ENCODE results near the gene RAP1GAP2.
"Not testable (repeated sequence)": the region's sequence is repeated elsewhere in the genome, so short reads cannot be mapped to it uniquely, and the experiment has no call there.

Gene RAP1GAP2

DNA sequence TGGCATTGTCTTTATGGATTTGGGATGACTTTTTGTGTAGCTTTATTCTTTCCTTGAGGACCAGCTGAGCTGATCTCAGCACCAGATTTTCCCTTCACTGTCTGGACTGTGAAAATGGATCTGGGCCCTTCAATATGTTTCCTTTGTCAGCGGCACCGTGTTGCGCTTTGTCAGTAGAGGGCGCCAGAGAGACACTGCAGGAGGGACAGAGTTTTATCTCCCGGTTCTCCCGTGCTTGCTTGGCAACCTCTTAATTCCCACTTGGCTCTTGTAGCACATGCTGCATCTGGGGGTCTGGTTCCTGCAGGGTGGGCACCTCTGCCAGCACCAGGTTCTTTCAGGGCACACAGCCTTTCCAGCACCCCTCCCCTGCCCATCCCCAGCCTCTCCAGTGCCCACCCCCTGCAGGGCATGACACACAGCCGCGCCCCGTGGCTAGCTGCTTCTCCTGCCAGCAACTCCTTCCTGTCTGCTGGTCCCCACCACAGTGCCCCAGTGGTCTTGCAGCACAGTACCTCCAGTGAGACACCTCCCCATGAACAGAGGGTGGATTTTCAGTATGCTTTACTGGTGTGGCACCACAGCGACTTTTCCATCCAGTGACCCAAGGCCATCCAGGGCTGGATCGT lies 247.6 kb downstream of the RAP1GAP2 start:
- no peak for DNase-seq (ENCODE audit: low read depth)

DNA sequence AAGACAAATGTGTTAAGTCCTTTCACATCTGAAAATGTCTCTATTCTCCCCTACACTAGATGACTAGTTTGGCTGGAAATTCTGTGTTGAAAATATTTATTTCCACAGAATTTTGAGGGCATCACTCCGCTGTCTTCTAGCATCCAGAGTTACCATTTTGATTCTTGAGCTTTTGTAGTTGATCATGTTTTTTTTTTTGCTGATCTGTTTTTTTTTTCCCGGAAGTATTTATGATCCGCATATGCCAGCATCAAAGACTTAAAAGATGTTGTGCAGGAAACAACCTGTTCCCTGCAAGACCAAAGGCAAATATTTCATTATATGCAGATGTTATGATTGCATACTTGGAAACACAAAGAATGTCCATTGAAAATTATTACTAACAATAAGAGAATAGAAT lies 250.5 kb downstream of the RAP1GAP2 start:
- DNase-seq (ENCODE audit: low read depth) = no peak

- DNase-seq (ENCODE audit: low read depth) = peak; percentile 91
Observed at GRCh38 chr17:3048727-3049471, 252.7 kb downstream of the RAP1GAP2 start.

- DNase-seq (ENCODE audit: low read depth) = no peak
Observed at GRCh38 chr17:3049705-3050295, 253.6 kb downstream of the RAP1GAP2 start.

DNA sequence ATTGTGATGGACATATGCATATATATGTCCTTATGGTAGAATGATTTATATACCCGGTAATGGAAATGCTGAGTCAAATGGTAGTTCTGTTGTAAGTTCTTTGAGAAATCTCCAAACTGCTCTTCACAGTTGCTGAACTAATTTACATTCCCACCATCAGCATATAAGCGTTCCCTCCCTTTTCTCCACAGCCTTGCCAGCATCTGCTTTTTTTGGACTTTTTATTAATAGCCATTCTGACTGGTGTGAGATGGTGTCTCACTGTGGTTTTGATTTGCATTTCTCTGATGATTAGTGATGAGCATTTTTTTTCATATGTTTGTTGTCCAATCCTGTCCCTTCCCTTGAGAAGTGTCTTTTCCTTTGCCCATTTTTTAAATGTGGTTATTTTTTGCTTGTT lies 258.6 kb downstream of the RAP1GAP2 start:
- DNase-seq (ENCODE audit: low read depth) = not testable (repeated sequence)

DNA sequence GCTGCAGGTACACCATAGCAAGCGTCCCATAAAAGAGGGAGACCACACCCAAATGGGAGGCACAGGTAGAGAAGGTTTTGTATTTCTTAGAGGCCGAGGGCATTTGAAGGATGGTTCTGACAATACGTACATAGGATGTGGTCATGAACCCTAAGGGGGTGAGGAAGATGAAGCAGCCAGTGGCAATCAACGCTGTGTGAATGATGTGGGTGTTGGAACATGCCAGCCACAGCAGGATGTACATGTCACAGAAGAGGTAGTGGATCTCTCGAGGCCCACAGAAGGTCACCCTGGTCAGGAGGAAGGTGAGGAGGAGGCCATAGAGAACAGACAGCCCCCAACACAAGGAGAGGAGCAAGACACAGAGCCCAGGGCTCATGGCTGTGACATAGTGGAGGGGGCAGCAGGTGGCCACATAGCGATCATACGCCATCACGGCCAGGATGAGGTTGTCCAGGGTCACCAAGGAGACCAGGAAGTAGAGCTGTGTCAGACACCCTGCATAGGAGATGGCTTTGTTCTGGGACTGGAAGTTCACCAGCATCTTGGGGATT lies 266.7 kb downstream of the RAP1GAP2 start:
- DNase-seq (ENCODE audit: low read depth) = not testable (repeated sequence)

DNA sequence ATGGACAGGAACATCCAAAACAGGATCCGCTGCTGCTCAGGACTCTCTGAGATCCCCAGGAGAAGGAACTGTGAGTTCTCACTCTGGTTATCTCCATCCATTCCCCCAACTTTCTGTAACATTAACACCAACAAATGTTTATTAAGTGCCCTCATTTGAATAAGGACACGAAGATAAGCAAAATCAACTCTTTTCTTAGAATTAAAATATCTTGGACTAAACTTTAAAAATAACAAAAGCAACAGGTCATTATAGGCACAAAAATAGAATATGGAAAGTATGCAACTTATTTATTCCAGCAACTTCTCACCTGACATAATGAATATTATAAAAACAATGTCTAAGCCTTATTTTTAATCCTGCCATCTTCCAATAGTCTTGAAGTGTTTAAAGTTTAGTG lies 267.3 kb downstream of the RAP1GAP2 start, which contains the start of gene OR1D5:
OR1D5 (minus strand) TSS at position 101 of the 400 bp plus-strand sequence; CDS start at position 101, 0 bp downstream.
- not testable (repeated sequence) for DNase-seq (ENCODE audit: low read depth)

DNA sequence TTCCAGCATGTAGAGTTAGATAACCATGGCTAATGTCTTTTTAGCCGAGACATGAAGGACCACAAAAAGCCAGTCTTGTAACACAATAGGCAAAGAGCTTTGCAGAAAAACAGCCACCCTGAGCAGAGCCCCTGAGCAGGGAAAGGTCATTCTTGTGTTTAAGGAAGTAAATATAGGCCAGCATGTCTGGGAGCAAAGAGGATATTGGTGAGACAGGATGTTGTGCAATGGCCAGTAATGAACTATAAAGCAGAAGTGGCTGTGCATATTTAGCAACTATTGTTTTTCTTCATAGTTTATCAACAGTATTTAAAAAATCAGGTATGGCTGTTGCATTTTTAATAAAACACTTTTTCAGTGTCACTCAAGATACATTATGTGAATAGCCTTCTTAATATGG lies 269.0 kb downstream of the RAP1GAP2 start:
- DNase-seq (ENCODE audit: low read depth) = not testable (repeated sequence)

DNA sequence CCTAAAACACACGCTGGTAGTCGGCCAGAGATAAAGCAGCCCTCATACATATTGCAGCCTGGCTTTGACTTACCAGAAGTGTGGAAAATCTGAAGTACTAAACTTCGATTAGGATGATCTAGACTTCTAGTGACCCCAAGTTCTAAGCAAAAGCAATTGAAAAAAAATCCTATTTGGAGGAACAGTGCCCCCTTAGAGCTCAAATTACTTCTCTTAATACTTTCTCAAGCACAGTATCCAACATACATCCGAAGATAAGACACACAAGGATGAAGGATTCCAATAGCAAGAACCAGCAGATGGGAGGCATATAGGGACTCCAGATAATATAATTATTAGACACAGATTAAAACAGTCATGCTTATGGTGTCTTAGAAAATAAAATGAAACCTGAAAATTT lies 277.6 kb downstream of the RAP1GAP2 start:
- DNase-seq (ENCODE audit: low read depth) = not testable (repeated sequence)

All from T follicular helper cell (primary cell).